Mesendoderm (in vitro differentiated cells): ENCODE measurements around the gene SLC16A12.
A peak's percentile ranks its signal among the peaks of the same experiment; 100 is the strongest.
"Not testable (repeated sequence)": the region's sequence is repeated elsewhere in the genome, so short reads cannot be mapped to it uniquely, and the experiment has no call there.

Source experiments
- DNase-seq: peaks from one replicate; pipeline ENCODE4 v3.0.0; 2013
- H2AK5ac ChIP-seq: 2 replicates; pipeline ENCODE4 v1.6.1; 2013; ENCODE audit warnings: low read length, inconsistent platforms
- H2BK120ac ChIP-seq: 2 replicates; pipeline ENCODE4 v1.6.1; 2013; ENCODE audit warnings: low read depth, mild to moderate bottlenecking, low read length, moderate library complexity, mixed read lengths
- H2BK15ac ChIP-seq: replicated peaks from 2 replicates; pipeline ENCODE4 v1.6.1; 2013; ENCODE audit warnings: low read depth, mild to moderate bottlenecking, moderate library complexity
- H2BK5ac ChIP-seq: 2 replicates; pipeline ENCODE4 v1.6.1; 2013; ENCODE audit warnings: low read length, inconsistent platforms
- H3K18ac ChIP-seq: 2 replicates; pipeline ENCODE4 v1.6.1; 2013; ENCODE audit warnings: mild to moderate bottlenecking, low read length, mixed read lengths
- H3K23ac ChIP-seq: one replicate; pipeline ENCODE4 v1.6.1; 2013; ENCODE audit warnings: low read length
- H3K27ac ChIP-seq: 2 replicates; pipeline ENCODE4 v1.5.1; 2013; ENCODE audit warnings: low read depth, mild to moderate bottlenecking, inconsistent platforms, low read length, moderate library complexity
- H3K27me3 ChIP-seq: 2 replicates; pipeline ENCODE4 v1.6.1; 2013; ENCODE audit warnings: low read length, control low read depth, mild to moderate bottlenecking, inconsistent platforms; ENCODE audit not compliant: insufficient read depth, poor library complexity
- H3K36me3 ChIP-seq: 2 replicates; pipeline ENCODE4 v1.6.1; 2013; ENCODE audit warnings: low read length, inconsistent platforms; ENCODE audit not compliant: control insufficient read depth, insufficient read depth
- H3K4ac ChIP-seq: one replicate; pipeline ENCODE4 v1.6.1; 2013; ENCODE audit warnings: low read depth, mild to moderate bottlenecking, low read length, moderate library complexity
- H3K4me1 ChIP-seq: 2 replicates; pipeline ENCODE4 v1.6.1; 2013; ENCODE audit warnings: low read depth, low read length, inconsistent platforms; ENCODE audit not compliant: control insufficient read depth
- H3K4me2 ChIP-seq: 2 replicates; pipeline ENCODE4 v1.6.1; 2013; ENCODE audit warnings: low read length
- H3K4me3 ChIP-seq: 2 replicates; pipeline ENCODE4 v1.5.1; 2013; ENCODE audit warnings: mild to moderate bottlenecking, low read length
- H3K56ac ChIP-seq: one replicate; pipeline ENCODE4 v1.6.1; 2013; ENCODE audit warnings: low read length
- H3K79me1 ChIP-seq: 2 replicates; pipeline ENCODE4 v1.6.1; 2013; ENCODE audit warnings: low read length, inconsistent platforms
- H3K79me2 ChIP-seq: 2 replicates; pipeline ENCODE4 v1.6.1; 2013; ENCODE audit warnings: mild to moderate bottlenecking, low read length; ENCODE audit not compliant: control insufficient read depth, insufficient read depth
- H3K9ac ChIP-seq: 2 replicates; pipeline ENCODE4 v1.6.1; 2013; ENCODE audit warnings: low read length, inconsistent platforms
- H4K5ac ChIP-seq: one replicate; pipeline ENCODE4 v1.6.1; 2013; ENCODE audit warnings: low read length
- H4K8ac ChIP-seq: one replicate; pipeline ENCODE4 v1.6.1; 2013; ENCODE audit warnings: low read depth, mild to moderate bottlenecking, control low read depth, low read length, moderate library complexity
- WGBS: extraction: QIAGEN DNeasy Blood & Tissue Kit; methylation state at CpG from one replicate; pipeline ENCODE4 v1.1.7; 2013; ENCODE audit warnings: low lambda C conversion rate, missing lambda C conversion rate; ENCODE audit not compliant: insufficient coverage; ENCODE audit errors: extremely low coverage; 5-methylcytosine and 5-hydroxymethylcytosine counted together

The SLC16A12 gene

DNA sequence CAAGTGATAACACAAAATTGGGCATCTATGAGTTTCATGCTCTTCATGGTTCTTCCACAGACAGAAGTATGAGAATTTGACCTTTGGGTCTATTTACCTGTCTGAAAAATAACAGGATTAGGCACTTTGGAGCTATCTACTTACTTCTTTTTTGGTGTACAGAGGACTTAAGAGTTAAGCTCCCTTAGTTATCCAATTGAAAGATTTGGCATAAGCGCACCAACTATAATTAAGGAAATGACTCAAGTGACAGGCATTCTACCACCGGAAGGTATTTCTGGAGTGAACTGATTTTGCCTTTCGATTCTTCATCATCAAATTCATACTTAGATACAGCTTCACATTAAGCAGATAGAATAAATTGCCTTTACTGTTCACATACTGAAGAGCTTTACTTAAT, 77.1 kb downstream of the SLC16A12 start:
- H3K56ac ChIP-seq: no peak overlapping the region
- H3K4me3 ChIP-seq: no peak overlapping the region
- H4K5ac ChIP-seq: no peak overlapping the region
- no peak overlapping the region for H3K4ac ChIP-seq
- H3K9ac ChIP-seq: no peak overlapping the region
- H2BK15ac ChIP-seq: no peak overlapping the region
- no peak overlapping the region for H4K8ac ChIP-seq
- WGBS: no CpG with 5 or more reads among the region's 3 CpGs
- H3K79me1 ChIP-seq: no peaks in the 10 kb centered on the region
- H2BK5ac ChIP-seq: no peak overlapping the region
- no peaks in the 10 kb centered on the region for H3K79me2 ChIP-seq
- no peak overlapping the region for H3K4me2 ChIP-seq
- H3K4me1 ChIP-seq: peaks cover 4% of the 10 kb centered on the region
- no peak overlapping the region for H2AK5ac ChIP-seq
- H2BK120ac ChIP-seq: no peak overlapping the region
- no peaks in the 10 kb centered on the region for H3K36me3 ChIP-seq
- no peak for DNase-seq
- no peak overlapping the region for H3K27ac ChIP-seq
- no peak overlapping the region for H3K23ac ChIP-seq
- H3K18ac ChIP-seq: no peak overlapping the region
- no peaks in the 10 kb centered on the region for H3K27me3 ChIP-seq

GRCh38 chr10:89454561-89455347, 80.6 kb downstream of the SLC16A12 start:
- Histone ChIP-seq H3K4me2 (no peak overlapping the region), H3K9ac (no peak overlapping the region), H4K8ac (no peak overlapping the region), H3K27me3 (no peaks in the 10 kb centered on the region), H3K27ac (no peak overlapping the region), H3K79me1 (no peaks in the 10 kb centered on the region), H3K23ac (no peak overlapping the region), H3K18ac (no peak overlapping the region), H3K36me3 (no peaks in the 10 kb centered on the region), H3K4me1 (peaks cover 4% of the 10 kb centered on the region), H2AK5ac (no peak overlapping the region), H3K79me2 (no peaks in the 10 kb centered on the region), H3K4me3 (no peak overlapping the region), H3K56ac (no peak overlapping the region), H2BK15ac (no peak overlapping the region), H4K5ac (no peak overlapping the region), H3K4ac (no peak overlapping the region), H2BK5ac (no peak overlapping the region), H2BK120ac (no peak overlapping the region)
- no CpG with 5 or more reads among the region's 1 CpG for WGBS
- no peak for DNase-seq

DNA sequence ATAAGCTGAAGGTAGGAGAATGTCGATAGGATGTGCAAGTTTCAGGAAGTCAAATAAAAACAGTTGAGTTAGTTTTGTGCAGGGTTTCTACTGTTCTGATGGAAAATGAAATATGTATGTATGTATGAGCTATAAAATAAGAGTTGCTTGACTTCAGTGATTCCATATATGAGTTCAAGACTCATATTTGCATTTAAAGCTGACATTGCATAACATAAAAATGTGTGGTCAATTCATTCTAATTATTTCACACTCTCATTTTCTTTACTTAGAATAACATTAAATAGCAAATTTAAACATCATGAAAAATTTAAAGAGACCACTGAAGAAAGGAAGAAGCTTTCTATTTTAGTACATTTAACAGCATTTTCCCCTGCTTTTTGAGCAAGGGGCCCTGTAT, 83.2 kb downstream of the SLC16A12 start:
- H3K4ac ChIP-seq: no peak overlapping the region
- H3K79me2 ChIP-seq: no peaks in the 10 kb centered on the region
- no peaks in the 10 kb centered on the region for H3K36me3 ChIP-seq
- no peak overlapping the region for H2BK5ac ChIP-seq
- peaks cover 4% of the 10 kb centered on the region for H3K4me1 ChIP-seq
- H3K4me2 ChIP-seq: no peak overlapping the region
- no peaks in the 10 kb centered on the region for H3K79me1 ChIP-seq
- H4K8ac ChIP-seq: no peak overlapping the region
- no peaks in the 10 kb centered on the region for H3K27me3 ChIP-seq
- WGBS: no CpG with 5 or more reads among the region's 1 CpG
- H3K56ac ChIP-seq: no peak overlapping the region
- H2BK120ac ChIP-seq: no peak overlapping the region
- no peak for DNase-seq
- no peak overlapping the region for H4K5ac ChIP-seq
- no peak overlapping the region for H2AK5ac ChIP-seq
- no peak overlapping the region for H2BK15ac ChIP-seq
- H3K23ac ChIP-seq: no peak overlapping the region
- no peak overlapping the region for H3K4me3 ChIP-seq
- no peak overlapping the region for H3K18ac ChIP-seq
- no peak overlapping the region for H3K27ac ChIP-seq
- no peak overlapping the region for H3K9ac ChIP-seq

DNA sequence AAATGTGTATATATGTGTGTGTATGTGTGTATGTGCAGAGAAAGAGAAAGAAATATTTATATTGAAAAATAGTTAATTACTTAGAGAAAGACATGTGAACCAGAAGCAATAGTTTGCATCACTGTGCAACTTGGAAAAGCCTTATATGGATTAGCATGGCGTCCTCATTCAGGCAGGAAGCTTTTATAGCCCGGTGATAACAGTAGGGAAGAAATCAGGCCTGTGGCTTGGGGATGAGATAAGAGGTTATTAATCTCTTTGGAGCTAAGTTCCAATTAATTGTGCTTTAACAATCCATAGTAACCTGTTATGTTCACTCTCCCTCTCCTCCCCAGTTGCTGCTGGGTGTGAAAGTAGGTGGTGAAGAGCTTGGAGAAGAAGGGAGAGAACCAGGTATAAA, 84.5 kb downstream of the SLC16A12 start:
- no peak overlapping the region for H2BK120ac ChIP-seq
- no peaks in the 10 kb centered on the region for H3K79me2 ChIP-seq
- H4K8ac ChIP-seq: no peak overlapping the region
- no peak overlapping the region for H3K4me2 ChIP-seq
- H3K27me3 ChIP-seq: no peaks in the 10 kb centered on the region
- peaks cover 3% of the 10 kb centered on the region for H3K4me1 ChIP-seq
- no peak overlapping the region for H3K18ac ChIP-seq
- H2BK5ac ChIP-seq: no peak overlapping the region
- DNase-seq: peak; percentile 7
- H3K36me3 ChIP-seq: no peaks in the 10 kb centered on the region
- H4K5ac ChIP-seq: no peak overlapping the region
- H3K23ac ChIP-seq: no peak overlapping the region
- H3K4ac ChIP-seq: no peak overlapping the region
- H2AK5ac ChIP-seq: no peak overlapping the region
- H3K4me3 ChIP-seq: no peak overlapping the region
- no peaks in the 10 kb centered on the region for H3K79me1 ChIP-seq
- H3K27ac ChIP-seq: no peak overlapping the region
- WGBS: no CpG with 5 or more reads among the region's 2 CpGs
- H3K56ac ChIP-seq: no peak overlapping the region
- H2BK15ac ChIP-seq: no peak overlapping the region
- no peak overlapping the region for H3K9ac ChIP-seq

DNA sequence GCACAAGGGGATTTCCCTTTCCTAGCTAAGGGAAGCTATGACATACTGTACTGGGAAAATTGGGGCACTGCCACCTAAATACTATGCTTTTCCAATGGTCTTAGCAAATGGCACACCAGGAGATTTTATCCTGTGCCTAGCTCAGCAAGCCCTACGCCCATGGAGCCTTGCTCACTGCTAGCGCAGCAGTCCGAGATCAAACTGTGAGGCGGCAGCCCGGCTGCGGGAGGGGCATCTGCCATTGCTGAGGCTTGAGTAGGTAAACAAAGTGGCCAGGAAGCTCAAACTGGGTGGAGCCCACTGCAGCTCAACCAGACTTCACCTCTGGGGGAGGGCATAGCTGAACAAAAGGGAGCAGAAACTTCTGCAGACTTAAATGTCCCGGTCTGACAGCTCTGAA, 90.6 kb downstream of the SLC16A12 start:
- H3K56ac ChIP-seq, H3K4me2 ChIP-seq, H2BK120ac ChIP-seq, H2AK5ac ChIP-seq, H3K79me1 ChIP-seq, H3K4me3 ChIP-seq, H3K27me3 ChIP-seq, H3K4me1 ChIP-seq, H3K36me3 ChIP-seq, H3K9ac ChIP-seq, H3K18ac ChIP-seq, H4K8ac ChIP-seq, H2BK5ac ChIP-seq, H3K23ac ChIP-seq, H4K5ac ChIP-seq, H2BK15ac ChIP-seq, DNase-seq, H3K27ac ChIP-seq, H3K79me2 ChIP-seq, H3K4ac ChIP-seq: not testable (repeated sequence)
- no CpG with 5 or more reads among the region's 7 CpGs for WGBS

DNA sequence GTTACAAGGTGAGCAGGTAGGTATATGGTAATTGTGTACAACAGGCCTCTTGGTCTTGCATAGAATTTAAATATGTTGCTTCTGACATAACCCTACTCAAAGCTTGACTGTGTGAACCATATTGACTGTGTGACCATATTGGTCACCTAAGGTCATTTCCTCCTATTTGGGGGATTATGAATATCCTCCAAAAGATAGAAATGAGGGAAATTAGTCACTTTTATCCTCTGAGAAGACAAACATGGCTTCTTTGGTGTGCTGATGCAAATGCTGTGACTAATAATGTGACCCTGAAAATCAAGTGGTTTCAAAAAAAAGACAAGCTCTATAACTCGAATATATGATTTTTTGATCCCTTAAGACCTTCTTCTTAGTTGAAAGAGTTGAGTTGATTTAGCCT, 93.1 kb downstream of the SLC16A12 start:
- no peaks in the 10 kb centered on the region for H3K79me1 ChIP-seq
- no peak for DNase-seq

More for the DNA sequence above, 93.1 kb downstream of the SLC16A12 start:
- H3K23ac ChIP-seq: no peak overlapping the region
- no peak overlapping the region for H2BK5ac ChIP-seq
- H3K9ac ChIP-seq: no peak overlapping the region
- H2BK120ac ChIP-seq: no peak overlapping the region
- H3K18ac ChIP-seq: no peak overlapping the region
- H2BK15ac ChIP-seq: no peak overlapping the region
- no peak overlapping the region for H3K4ac ChIP-seq
- no peaks in the 10 kb centered on the region for H3K27me3 ChIP-seq
- no peak overlapping the region for H3K4me3 ChIP-seq
- H2AK5ac ChIP-seq: no peak overlapping the region
- no peaks in the 10 kb centered on the region for H3K4me1 ChIP-seq
- H3K4me2 ChIP-seq: no peak overlapping the region
- H4K8ac ChIP-seq: no peak overlapping the region
- no peak overlapping the region for H3K56ac ChIP-seq
- H3K36me3 ChIP-seq: no peaks in the 10 kb centered on the region
- no peak overlapping the region for H4K5ac ChIP-seq
- no CpG with 5 or more reads among the region's 1 CpG for WGBS
- H3K27ac ChIP-seq: no peak overlapping the region
- no peaks in the 10 kb centered on the region for H3K79me2 ChIP-seq
